NCI-H2029 treated with DMSO at 0.1 percent for 48 hours (cell line): ENCODE data around the gene CCDC178.

Experiments used
- DNase-seq: peaks from one replicate; lab custom pipeline; 2025; lab: John Stamatoyannopoulos, UW

Gene CCDC178

GRCh38 chr18:32918692-32919250, 521.8 kb downstream of the CCDC178 start:
- DNase-seq = no peak

GRCh38 chr18:32915516-32915915, 525.0 kb downstream of the CCDC178 start:
- no peak for DNase-seq

- no peak for DNase-seq
These were observed 528.7 kb downstream of the CCDC178 start for GRCh38 chr18:32911660-32912284.

DNA sequence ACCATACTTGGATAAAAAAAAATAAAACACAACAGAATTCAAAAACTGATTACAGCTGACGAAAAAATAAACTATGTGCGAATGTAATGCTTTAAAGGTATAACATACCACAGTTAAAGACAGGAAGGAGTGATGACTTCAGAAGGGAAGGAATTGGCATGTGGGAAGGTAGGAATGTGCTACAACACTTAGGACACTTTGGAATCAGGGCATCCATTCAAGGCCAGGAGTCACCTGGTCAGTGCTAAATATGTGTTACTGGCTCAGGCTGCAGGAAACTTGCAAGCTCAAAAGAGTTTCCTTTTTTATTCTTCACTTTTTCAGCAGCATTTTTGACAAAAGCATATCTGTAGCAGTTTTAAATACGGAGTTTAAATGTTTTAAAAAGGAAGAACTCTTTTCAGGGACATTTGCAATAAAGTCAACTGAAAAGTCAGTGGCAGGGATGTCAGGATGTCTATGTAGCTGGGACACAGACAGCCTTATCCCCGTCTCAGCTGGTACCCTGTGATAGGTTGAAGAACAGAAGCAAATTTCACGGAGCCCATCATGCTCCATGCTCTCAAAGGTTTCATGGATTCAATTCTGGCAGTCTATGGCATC, 529.7 kb downstream of the CCDC178 start:
- DNase-seq = no peak

- no peak for DNase-seq
These were observed 530.5 kb downstream of the CCDC178 start for GRCh38 chr18:32909798-32910561.

GRCh38 chr18:32908424-32908805, 532.1 kb downstream of the CCDC178 start:
- no peak for DNase-seq

DNA sequence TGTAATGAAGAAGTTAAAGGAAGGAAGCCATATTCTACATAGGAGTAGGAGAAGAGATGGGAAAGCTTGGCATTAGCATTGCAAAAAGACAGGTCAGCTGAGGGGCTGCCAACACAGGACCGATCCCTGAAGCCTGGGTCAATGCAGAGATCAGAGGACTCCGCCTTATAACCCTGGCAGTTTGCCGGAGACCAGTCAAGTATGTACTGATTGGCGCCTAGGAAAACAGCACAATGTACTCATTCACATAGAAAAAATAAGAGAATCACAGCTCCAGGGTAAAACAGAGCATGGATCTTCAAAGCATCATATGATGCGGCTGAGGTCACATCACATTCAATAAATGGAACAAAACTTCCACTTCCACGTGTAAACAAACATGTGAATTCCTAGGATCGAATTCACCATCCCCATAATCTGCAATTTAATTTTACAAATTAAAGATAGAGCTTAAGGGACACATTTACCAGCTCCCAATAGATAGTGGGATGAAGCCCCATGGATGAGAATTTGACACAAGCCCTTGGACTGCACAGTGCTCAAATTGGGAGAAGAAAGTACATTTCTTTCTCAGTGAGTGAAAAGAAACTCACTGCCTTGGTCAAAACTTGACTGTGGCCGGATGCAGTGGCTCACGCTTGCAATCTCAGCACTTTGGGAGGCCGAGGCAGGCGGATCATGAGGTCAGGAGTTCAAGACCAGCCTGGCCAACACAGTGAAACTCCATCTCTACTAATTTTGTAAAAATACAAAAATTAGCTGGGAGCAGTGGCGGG, 532.7 kb downstream of the CCDC178 start:
- DNase-seq = no peak

- DNase-seq = no peak
These were observed 533.3 kb downstream of the CCDC178 start for GRCh38 chr18:32907311-32907585.

DNA sequence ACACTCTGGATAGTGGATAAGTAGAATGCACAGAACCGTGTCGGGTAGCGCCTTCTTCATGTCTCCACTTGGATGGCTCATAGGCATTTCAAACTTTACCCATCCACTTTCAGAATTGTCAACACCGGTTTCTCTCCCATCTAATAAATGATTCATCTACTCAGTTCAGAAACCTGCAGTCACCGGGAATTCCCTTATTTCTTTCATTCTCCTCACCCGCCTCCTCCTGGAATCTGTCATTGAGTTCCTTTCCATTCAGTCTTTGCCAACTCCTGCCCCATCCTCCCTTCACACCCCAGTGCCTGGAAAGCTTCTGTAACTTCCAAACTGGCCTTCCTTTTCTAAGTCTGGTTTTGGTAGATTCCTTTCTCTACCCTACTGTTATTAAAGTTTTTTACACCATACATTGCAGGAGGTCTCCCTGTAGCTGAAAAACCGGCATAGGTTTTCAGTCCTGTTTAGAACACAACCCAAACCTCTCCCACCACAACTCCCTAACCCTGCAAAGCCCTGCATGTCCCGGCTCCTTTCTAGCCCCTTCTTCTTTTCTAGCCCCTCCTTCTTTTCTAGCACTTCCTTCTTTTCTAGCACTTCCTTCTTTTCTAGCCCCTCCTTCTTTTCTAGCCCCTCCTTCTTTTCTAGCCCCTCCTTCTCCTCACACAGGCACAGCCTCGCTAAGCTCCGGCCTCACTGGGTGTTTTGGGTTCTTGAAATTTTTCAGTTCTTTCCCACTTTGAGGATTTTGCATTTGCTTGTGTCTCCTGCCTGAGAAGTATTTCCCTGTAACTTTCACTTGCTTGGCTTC, 533.8 kb downstream of the CCDC178 start:
- no peak for DNase-seq

GRCh38 chr18:32905651-32906050, 534.9 kb downstream of the CCDC178 start:
- DNase-seq = no peak

DNA sequence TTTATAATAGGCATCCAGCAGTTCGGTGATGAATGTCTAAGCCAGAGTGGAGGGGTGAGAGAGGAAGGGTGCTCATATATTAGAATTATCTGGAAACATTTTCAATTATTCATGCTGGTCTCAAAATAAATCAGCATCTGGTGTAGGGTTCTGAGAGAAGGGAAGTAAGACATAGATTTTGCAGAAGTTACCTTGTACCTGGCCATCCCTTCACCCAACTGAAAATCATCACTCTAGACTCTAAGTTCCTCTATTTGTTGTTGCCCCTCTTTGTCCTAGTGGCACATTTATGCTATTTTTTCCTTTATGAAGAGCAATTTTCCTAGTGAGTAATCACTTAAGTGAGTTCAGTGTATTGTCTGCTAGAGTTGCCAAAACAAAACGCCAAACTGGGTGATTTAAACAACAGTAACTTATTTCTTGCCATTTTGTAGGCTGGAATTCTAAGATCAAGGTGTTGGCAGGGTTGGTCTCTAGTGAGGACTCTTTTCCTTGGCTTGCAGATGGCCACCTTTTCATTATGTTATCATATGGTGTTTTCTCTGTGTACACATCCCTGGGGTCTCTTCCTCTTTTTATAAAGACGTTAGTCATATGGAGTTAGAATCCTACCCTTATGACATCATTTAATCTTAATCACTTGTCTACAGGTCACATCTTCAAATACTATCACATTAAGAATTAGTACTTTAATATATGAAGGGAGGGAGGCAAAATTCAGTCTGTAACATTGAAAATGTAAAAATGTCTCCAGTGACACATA, 537.8 kb downstream of the CCDC178 start:
- no peak for DNase-seq

DNA sequence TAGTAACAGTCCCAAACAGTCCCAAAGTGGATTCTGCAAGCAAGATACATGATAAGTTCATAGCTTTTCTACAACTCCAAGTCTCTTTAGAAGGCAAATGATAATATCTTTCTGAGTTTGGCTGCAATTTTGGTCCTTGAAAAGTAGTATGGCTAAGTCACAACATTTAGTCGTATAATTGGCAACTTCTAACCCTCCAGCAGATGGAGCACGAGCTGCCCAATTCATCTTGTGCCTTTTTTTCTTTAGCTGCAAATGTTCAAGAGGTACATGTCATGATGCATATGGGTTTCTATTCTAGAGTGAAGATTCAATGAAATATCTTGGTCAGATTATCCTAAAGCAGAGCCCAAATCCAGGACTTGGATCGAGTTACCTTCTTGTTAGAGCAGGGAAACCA, 540.7 kb downstream of the CCDC178 start:
- DNase-seq = no peak

GRCh38 chr18:32896776-32897547, 543.6 kb downstream of the CCDC178 start:
- no peak for DNase-seq

DNA sequence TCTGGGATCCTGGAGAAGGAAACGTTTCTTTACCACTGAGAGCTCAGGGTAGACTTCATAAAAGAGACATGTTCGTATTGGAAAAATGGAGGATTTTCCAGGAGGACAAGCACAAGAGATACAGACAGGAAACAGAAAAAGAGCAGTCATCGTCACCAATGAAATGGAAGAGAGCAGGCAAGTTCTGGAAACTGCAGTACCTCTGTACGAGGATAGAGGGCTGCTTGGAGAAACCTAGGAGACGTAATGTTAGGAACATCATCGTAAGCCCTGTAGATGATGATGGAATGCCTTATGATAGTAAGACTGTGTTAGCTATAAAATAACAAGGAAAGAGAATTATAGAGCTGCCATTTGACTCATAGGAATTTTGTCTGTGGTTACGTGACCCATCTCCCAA, 546.6 kb downstream of the CCDC178 start:
- DNase-seq = no peak

DNA sequence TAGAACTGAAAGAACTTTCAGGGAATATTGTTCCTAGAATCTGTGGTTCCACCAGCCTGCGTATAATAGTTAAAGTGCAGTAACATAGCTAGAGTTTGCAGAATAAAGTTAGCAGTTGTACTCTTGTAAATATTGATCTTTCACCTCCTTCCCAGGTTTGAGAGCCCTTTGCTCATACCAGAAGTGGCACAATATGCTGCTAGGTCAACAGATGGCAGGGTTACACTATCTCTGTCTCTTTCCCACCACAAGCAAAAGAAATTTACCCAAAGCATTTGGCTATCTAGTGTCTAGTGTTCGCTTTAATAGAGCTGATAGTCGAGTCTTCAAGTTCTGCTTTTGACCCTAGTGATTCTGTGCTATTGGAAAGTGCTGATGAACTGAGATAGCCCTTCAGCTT, 548.7 kb downstream of the CCDC178 start:
- no peak for DNase-seq

DNA sequence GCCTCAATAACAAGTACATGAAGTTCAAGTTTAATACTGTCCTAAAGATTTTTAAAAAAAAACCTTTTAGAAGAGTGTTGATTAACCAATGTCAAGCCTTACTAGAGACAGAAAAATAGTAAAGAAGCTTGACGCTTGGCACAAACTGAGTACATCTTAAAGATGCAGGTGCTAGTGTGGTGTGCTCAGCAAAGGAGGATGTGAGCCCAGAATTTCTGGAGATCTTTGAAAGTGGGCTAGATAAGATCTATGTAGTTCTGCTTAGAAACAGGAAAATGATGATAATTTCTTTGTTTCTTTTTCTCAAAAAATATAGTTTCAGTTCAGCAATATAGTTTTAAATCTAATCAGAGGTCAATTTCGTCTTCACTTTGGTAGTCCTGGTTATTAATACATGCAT, 549.4 kb downstream of the CCDC178 start:
- DNase-seq = no peak

GRCh38 chr18:32889615-32890593, 550.6 kb downstream of the CCDC178 start:
- no peak for DNase-seq

DNA sequence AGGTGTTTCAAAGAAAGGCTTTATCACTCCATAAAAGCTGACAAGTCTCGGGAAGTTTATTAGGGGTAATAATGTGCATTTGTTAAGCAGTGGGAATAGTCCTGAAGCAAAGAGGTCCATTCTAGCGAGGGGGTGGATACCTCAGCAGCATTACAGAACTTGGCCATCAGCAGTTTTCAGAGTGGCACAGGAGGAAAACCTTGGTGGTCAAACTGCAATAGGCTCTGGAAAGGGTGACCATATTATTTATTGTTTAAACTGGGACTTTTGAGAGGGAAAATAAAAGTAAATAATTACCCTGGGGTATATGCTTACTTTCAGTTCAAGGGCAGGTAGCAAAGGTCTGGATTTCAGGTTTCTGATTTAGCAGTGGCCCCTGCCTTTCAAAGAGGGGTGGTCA, 552.2 kb downstream of the CCDC178 start:
- no peak for DNase-seq
